Measurements from ENCODE around the gene CCNJL.

DNA sequence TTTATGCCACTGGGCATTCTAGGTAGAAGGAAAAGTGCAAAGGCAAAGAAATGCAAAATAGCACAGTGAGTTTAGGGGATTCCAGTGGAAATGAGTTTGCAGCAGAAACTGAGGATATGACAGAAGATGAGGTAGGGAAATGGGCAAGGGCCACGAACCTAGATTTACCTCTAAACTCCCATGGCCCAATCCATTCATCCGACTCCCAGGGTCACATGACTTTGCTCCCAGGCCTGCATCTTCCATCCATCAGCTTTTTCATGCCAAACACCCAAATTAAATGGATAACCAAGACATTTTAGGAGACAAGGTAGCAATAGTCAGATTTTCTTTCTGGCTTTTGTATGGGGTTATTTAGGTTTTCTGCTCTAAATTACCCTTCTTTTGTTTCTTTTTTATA lies 105.3 kb downstream of the CCNJL start:
- TF ChIP-seq, protein P1, sequence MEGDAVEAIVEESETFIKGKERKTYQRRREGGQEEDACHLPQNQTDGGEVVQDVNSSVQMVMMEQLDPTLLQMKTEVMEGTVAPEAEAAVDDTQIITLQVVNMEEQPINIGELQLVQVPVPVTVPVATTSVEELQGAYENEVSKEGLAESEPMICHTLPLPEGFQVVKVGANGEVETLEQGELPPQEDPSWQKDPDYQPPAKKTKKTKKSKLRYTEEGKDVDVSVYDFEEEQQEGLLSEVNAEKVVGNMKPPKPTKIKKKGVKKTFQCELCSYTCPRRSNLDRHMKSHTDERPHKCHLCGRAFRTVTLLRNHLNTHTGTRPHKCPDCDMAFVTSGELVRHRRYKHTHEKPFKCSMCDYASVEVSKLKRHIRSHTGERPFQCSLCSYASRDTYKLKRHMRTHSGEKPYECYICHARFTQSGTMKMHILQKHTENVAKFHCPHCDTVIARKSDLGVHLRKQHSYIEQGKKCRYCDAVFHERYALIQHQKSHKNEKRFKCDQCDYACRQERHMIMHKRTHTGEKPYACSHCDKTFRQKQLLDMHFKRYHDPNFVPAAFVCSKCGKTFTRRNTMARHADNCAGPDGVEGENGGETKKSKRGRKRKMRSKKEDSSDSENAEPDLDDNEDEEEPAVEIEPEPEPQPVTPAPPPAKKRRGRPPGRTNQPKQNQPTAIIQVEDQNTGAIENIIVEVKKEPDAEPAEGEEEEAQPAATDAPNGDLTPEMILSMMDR (IDR thresholded peaks at IDR 0.05), result no peak
- no peak for TF ChIP-seq ZFX (IDR thresholded peaks at IDR 0.05; ENCODE audit: borderline replicate concordance)

Data from 22Rv1 (cell line).